SU-DHL-6 (cell line): Measurements from ENCODE around the gene MAP2K1.

ENCODE experiments used
- H2AFZ ChIP-seq: fragments of 200-600 bp; sonication (generic); 2 replicates; pipeline ENCODE4 v1.6.1; 2014; ENCODE audit warnings: low read depth, mild to moderate bottlenecking, moderate library complexity, mixed read lengths, antibody characterized with exemption, low read length; ENCODE audit not compliant: severe bottlenecking
- H3F3A ChIP-seq: fragments of 200-600 bp; shearing (Covaris generic); 2 replicates; pipeline ENCODE4 v1.6.0; 2016; ENCODE audit warnings: antibody characterized with exemption, mild to moderate bottlenecking; ENCODE audit not compliant: insufficient read depth
- H3K27ac ChIP-seq: fragments of 200-600 bp; sonication (generic); 2 replicates; pipeline ENCODE4 v1.5.1; 2016; ENCODE audit warnings: low read depth, mild to moderate bottlenecking, low read length, moderate library complexity, mixed read lengths
- H3K27me3 ChIP-seq: fragments of 200-600 bp; sonication (generic), shearing (Covaris generic); 2 replicates; pipeline ENCODE4 v1.6.0; 2014; ENCODE audit warnings: mild to moderate bottlenecking, low read length
- H3K36me3 ChIP-seq: fragments of 200-600 bp; sonication (generic); 2 replicates; pipeline ENCODE4 v1.6.1; 2014; ENCODE audit warnings: mild to moderate bottlenecking, low read length, mixed read lengths
- H3K4me2 ChIP-seq: fragments of 300-600, 200-600 bp; shearing (Covaris generic), sonication (generic); 2 replicates; pipeline ENCODE4 v1.6.0; 2014; ENCODE audit warnings: low read length, low read depth, mild to moderate bottlenecking; ENCODE audit not compliant: poor library complexity, severe bottlenecking
- H3K4me3 ChIP-seq: fragments of 200-600 bp; sonication (generic); 2 replicates; pipeline ENCODE4 v1.5.1; 2014; ENCODE audit warnings: antibody characterized with exemption, low read length, mild to moderate bottlenecking, mixed read lengths; ENCODE audit not compliant: insufficient read depth, poor library complexity, severe bottlenecking
- H3K79me2 ChIP-seq: fragments of 200-600 bp; sonication (generic); 2 replicates; pipeline ENCODE4 v1.6.1; 2014; ENCODE audit warnings: mild to moderate bottlenecking, low read length, moderate library complexity; ENCODE audit not compliant: insufficient read depth
- H3K9ac ChIP-seq: fragments of 200-600 bp; sonication (generic); 2 replicates; pipeline ENCODE4 v1.7.0; 2014; ENCODE audit warnings: mild to moderate bottlenecking, low read length
- H3K9me2 ChIP-seq: fragments of 200-600 bp; sonication (generic); replicated peaks from 2 replicates; pipeline ENCODE4 v1.6.1; 2014; ENCODE audit warnings: low read length; ENCODE audit not compliant: insufficient read depth
- H3K9me3 ChIP-seq: fragments of 200-600 bp; sonication (generic); 2 replicates; pipeline ENCODE4 v1.6.1; 2014; ENCODE audit warnings: low read length, mixed read lengths; ENCODE audit not compliant: insufficient read depth
- H4K20me1 ChIP-seq: fragments of 200-600 bp; sonication (generic); 2 replicates; pipeline ENCODE4 v1.6.1; 2014; ENCODE audit warnings: low read depth, mild to moderate bottlenecking, antibody characterized with exemption, low read length, moderate library complexity, mixed read lengths
- EZH2phosphoT487 ChIP-seq: fragments of 200-600 bp; sonication (generic), shearing (Covaris generic); conservative IDR thresholded peaks from 2 replicates; pipeline ENCODE4 v1.6.1; 2018; ENCODE audit warnings: mild to moderate bottlenecking, antibody characterized with exemption, low read length, moderate library complexity, mixed read lengths
- TF ChIP-seq, protein P1 (sequence below): fragments of 200-600 bp; sonication (generic); IDR thresholded peaks from one replicate; pipeline ENCODE4 v1.5.1; 2017; ENCODE audit warnings: antibody characterized with exemption, mild to moderate bottlenecking, low read length, moderate library complexity; ENCODE audit not compliant: insufficient read depth, poor library complexity, severe bottlenecking

MAP2K1 gene

GRCh38 chr15:66408254-66408653 lies 21.5 kb downstream of the MAP2K1 start:
- H3F3A ChIP-seq = no peaks in the 10 kb centered on the region
- H4K20me1 ChIP-seq = 0 out of 2 replicates have a peak, but pooled peaks cover 15% of the 10 kb centered on the region
- H3K79me2 ChIP-seq = peaks cover 100% of the 10 kb centered on the region
- TF ChIP-seq, protein P1, sequence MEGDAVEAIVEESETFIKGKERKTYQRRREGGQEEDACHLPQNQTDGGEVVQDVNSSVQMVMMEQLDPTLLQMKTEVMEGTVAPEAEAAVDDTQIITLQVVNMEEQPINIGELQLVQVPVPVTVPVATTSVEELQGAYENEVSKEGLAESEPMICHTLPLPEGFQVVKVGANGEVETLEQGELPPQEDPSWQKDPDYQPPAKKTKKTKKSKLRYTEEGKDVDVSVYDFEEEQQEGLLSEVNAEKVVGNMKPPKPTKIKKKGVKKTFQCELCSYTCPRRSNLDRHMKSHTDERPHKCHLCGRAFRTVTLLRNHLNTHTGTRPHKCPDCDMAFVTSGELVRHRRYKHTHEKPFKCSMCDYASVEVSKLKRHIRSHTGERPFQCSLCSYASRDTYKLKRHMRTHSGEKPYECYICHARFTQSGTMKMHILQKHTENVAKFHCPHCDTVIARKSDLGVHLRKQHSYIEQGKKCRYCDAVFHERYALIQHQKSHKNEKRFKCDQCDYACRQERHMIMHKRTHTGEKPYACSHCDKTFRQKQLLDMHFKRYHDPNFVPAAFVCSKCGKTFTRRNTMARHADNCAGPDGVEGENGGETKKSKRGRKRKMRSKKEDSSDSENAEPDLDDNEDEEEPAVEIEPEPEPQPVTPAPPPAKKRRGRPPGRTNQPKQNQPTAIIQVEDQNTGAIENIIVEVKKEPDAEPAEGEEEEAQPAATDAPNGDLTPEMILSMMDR = no peak
- TF ChIP-seq EZH2phosphoT487 = no peak
- no peaks in the 10 kb centered on the region for H3K36me3 ChIP-seq
- H3K9me3 ChIP-seq = no peaks in the 10 kb centered on the region
- no peaks in the 10 kb centered on the region for H3K27me3 ChIP-seq
- H3K27ac ChIP-seq = no peak overlapping the region
- H2AFZ ChIP-seq = no peak overlapping the region
- H3K9me2 ChIP-seq = no peaks in the 10 kb centered on the region
- H3K9ac ChIP-seq = no peak overlapping the region
- H3K4me2 ChIP-seq = no peak overlapping the region
- H3K4me3 ChIP-seq = no peak overlapping the region

GRCh38 chr15:66408675-66409282 lies 22.1 kb downstream of the MAP2K1 start:
- Histone ChIP-seq H3K4me2 (no peak overlapping the region), H3K36me3 (no peaks in the 10 kb centered on the region), H3F3A (no peaks in the 10 kb centered on the region), H3K9me3 (no peaks in the 10 kb centered on the region), H3K79me2 (peaks cover 100% of the 10 kb centered on the region), H2AFZ (no peak overlapping the region), H4K20me1 (0 out of 2 replicates have a peak, but pooled peaks cover 12% of the 10 kb centered on the region), H3K27ac (no peak overlapping the region), H3K27me3 (no peaks in the 10 kb centered on the region), H3K4me3 (no peak overlapping the region), H3K9ac (no peak overlapping the region), H3K9me2 (no peaks in the 10 kb centered on the region)
- no peak for TF ChIP-seq EZH2phosphoT487
- TF ChIP-seq, protein P1 = no peak

- no peaks in the 10 kb centered on the region for H3K27me3 ChIP-seq
- no peak overlapping the region for H3K9ac ChIP-seq
- no peak overlapping the region for H3K4me3 ChIP-seq
- H2AFZ ChIP-seq = no peak overlapping the region
- no peak overlapping the region for H3K27ac ChIP-seq
- H3K9me2 ChIP-seq = no peaks in the 10 kb centered on the region
- no peaks in the 10 kb centered on the region for H3K9me3 ChIP-seq
- H3K36me3 ChIP-seq = 0 out of 2 replicates have a peak, but pooled peaks cover 5% of the 10 kb centered on the region
- 0 out of 2 replicates have a peak, but pooled peaks cover 11% of the 10 kb centered on the region for H4K20me1 ChIP-seq
- TF ChIP-seq EZH2phosphoT487 = no peak
- TF ChIP-seq, protein P1 = no peak
- peaks cover 100% of the 10 kb centered on the region for H3K79me2 ChIP-seq
- H3F3A ChIP-seq = no peaks in the 10 kb centered on the region
- H3K4me2 ChIP-seq = no peak overlapping the region
These were observed 22.9 kb downstream of the MAP2K1 start for GRCh38 chr15:66409565-66410108.
